HG02588 (cell line): ENCODE data around the gene NSUN2.
"Not testable (repeated sequence)": the region's sequence is repeated elsewhere in the genome, so short reads cannot be mapped to it uniquely, and the experiment has no call there.

Experiments used
- ATAC-seq: cut with Tn5 transposase; IDR thresholded peaks from one replicate; pipeline ENCODE4 v1.9.1; 2021; ENCODE audit warnings: mild to moderate bottlenecking, moderate library complexity; ENCODE audit not compliant: unreplicated experiment

The NSUN2 gene

DNA sequence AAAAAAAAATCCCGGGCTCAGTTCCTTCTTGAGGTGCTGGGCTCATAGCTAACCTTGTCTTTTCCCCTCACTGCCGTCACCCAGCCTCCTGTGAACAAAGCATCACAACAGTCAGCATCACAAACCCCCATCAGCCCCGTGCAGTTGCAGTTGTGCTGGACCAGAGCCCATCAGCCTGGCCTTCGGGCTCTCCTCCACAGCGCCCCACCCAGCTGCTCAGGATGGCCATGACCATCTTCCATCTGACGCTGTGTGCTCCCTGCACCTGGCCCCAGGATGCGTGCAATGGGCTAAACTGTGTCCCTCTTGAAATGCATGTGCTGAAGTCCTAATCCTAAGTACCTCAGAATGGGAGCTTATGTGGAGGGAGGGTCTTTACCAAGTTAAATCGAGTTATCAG lies 48.1 kb downstream of the NSUN2 start:
- ATAC-seq: no peak

DNA sequence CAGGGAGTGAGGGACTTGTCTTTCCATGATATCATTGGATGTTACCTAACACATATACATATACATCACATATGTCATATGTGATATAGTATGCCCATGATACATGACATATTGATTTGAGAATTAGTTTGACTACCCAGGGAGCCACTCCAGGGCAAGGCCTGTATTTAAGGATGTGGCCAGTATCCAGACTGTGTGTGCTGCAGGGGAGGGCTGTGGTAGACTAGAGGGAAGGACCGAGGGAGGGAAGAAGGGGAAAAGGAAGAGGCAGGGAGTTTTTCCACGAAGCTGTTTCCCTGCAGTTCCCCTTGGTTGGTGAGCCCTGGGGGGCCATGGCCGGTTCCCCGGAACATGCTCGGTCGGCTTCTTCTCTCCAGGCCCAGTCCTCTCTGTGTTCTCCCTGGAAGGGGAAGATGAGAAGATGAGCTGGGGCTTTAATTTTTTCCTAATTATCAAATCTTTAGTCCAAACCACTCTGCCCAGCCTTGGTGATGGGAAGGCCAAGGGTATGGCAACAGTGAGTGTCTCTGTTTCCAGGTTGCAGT lies 48.7 kb downstream of the NSUN2 start:
- no peak for ATAC-seq

DNA sequence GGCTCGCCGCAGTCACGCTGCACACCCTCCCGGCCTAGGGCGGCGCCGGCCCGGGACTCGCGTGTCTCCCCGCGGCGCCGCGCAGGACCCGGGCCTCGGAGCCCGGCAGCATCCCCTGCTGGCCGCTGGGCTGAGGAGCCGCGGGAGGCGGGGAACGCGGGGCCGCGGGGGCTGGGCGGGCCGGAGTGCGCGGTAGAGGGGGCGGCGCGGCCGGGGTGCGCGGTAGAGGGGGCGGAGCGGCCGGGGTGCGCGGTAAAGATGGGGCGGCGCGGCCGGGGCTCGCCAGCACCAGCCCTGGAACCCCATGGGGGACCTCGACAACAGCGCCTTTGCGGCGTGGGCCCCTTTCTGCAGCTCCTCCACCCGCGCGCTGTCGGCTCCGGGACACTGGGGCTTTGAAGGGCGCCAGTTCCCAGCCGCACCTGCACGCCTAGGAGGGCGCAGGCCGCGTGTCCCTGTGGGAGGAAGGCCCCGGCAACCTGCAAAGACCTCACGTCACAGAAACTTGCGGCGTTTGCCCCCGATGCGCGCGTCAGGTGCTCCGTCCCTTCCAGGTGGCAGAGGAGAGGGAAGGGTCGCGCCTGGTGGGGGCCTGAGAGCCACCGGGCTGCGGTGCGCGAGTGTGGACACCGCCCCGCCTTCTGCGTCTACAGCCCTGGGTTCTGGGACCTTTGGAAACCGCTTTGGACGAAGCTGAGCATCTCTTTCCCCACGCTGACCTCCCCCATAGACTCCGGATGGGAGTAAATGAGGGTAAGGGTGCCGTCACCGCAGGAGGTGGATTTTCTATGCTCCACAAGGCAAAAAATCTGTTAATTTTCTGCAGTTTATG lies 49.6 kb downstream of the NSUN2 start:
- ATAC-seq: no peak

DNA sequence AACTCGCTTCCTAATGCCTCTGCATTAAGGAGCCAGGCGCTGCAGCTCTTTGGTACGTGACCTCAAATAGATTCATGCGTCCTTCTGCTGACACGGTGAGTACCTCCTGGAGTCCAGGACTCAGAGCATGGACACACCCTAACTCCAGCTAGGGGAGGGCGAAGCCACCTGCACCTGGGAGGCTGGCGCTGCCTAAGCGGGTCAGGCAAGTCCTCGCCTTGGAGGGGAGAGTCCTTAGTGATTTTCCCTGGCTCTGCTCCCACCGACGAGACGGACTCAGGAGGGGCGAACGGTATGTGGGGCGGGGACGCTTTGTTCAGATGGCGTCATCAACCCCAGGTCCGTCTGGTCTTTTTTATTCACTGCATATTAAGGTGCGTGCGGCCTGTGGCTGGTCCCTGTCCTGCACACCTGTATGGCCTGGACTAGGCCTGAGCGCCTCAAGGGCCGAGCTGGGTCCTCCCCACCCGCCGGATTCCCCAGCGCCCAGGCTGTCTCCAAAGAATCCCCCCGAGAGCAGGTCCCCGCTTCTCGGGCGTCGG lies 50.3 kb downstream of the NSUN2 start:
- no peak for ATAC-seq

DNA sequence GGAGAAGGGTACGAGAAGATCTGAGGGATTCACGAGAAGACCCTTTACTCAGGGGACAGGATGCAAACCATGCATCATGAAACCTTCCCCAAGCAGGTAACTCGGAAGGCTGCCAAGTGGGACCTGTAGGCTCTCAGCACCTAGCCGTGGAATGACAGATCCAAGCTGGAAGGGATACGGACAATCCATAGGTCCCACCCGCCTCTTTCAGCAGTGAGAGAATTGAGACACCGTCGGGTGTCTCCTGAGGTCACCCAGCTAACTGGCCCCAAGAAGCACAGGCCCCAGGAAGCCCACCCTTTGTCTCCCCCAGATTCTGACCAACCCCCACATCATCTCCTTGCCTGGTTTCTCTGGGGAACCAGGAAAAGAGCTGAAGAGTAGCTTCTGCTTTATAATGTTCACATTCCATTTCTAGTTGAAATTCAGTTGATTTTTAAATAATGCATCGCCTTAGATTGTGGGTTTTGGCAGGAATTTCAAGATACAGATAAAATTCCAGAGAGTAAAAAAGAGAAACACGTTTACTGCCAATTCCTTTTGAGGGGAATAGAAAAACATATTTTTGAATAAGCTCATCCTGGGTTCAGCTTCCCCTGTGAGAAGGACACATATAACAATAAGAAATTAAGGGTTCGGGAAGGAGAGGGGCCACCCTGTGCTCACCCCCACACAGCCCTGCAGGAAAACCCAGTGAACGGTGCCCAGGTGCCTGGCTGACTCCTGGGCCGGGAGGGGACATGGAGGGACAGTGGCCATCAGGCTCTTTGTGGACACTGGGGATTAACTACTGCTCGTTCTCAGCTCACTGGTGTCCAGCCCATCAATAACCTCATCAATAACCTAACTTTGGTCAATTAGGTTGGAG lies 51.1 kb downstream of the NSUN2 start:
- no peak for ATAC-seq

DNA sequence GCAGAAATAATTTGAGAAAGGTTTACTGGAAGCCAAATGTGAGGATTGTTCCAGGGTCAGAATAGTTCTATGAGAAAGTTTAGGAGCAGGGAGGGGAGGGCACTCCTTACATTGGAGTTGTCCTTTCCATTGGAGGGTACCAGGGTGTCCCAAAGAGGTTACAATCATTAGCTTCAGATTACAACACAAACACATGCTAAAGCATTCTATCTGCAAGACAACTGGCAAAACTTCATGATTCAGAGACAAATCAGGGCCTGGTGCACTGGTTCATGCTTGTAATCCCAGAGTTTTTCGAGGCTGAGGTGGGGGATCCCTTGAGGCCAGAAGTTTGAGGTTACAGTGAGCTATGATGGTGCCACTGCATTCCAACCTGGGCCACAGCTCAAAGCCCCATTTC lies 51.8 kb downstream of the NSUN2 start:
- ATAC-seq: no peak

DNA sequence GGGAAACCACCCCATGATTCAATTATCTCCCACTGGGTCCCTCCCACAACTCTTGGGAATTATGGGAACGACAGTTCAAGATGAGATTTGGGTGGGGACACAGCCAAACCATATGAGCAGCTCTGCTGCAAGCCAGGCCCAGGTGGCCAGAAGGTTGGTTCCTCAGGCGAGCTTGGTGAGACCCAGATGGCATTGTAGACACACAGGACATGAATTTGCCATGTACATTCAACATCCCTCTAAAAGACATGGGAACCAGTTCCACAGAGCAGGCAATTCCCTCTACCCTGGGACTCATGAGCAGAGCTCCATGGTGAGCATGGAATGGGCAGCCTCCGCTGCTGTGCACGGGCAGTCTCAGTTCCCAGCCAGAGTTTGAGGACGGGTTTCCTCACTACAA lies 53.3 kb downstream of the NSUN2 start:
- ATAC-seq: no peak

DNA sequence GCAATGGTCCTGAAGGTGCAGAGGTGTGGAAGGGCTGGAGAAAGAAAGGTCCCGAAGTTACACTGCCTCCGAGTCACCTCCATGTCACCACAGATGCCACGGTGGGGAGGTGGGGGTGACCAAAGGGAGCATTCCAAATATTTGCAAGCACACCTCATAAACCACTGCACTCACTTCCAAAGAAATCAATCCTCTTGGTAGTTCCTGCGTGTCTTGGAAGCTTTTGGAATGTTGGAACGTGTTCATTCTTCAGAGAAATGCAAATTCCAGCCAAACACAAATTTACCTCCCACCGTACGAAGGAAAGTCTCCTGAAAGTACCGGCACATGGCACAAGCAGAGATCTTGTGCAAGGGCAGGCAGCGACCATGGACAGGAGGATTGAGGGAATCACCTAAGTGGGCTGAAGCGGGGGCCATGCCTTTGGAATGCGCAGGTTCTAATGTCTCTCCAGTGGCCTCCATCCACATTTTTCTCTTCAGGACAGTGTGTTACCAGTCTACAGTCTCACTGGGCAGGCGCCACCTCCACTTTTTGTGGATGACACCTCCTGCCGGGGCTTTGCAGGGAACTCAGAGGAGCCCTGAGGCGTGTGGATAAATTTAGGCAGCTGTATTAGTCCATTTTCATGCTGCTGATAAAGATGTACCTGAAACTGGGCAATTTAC lies 54.0 kb downstream of the NSUN2 start:
- no peak for ATAC-seq

DNA sequence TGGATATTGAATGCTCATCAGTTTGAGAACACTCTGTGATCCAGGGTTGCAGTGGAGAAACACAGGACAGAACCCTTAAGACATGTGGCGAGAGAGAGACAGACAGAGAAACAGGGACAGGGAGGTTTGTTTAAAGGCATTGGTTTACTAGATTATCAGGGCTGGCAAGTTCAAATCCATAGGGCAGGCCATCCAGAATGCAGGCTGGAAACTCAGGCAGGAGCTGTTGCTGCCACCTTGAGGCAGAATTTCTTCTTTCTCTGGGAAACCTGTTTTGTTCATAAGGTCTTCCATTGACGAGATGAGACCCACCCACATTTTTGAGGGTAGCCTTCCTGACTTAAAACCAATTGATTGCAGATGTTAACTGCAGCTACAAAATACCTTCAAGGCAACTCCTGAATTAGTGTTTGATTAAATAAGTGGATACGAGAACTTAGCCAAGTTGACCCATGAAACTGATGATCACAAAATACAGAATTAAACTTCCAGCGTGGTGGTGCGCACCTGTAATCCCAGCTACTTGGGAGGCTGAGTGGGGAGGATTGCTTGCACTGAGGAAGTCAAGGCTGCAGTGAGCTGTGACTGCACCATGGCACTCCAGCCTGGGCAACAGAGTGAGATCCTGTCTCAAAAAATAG lies 55.9 kb downstream of the NSUN2 start:
- no peak for ATAC-seq

DNA sequence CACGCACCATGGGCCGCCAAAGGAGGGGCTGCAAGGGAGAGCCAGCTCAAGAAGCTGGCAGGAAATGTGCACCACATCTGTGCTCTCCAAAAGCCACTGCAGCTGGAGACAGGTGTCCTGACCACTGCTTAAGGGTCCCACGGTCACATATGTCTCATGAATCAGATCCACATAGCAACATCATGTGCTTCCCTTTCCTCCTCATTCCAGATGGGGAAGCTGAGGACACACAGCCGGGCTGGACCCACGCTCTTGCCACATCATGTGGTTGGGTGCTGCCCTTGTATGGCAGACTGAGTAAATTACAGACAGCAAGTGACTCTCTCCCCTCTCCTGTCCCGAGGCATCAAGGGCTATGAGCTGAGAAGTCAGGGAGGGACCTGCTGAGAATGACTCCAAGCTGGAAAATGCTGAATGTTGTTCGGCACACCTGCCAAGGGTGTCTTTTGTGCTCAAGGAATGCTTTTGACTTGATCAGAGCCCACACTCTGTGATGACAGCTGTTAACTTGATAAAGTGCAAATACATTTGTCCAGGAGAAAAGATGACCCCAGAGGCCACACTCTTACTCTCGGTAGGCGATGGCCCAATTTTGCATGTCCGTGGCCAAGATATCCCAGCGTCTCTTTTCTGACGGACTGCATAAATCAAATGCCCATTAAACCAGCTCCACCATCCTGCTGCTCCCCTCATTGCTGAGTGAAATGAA lies 58.2 kb downstream of the NSUN2 start:
- no peak for ATAC-seq

DNA sequence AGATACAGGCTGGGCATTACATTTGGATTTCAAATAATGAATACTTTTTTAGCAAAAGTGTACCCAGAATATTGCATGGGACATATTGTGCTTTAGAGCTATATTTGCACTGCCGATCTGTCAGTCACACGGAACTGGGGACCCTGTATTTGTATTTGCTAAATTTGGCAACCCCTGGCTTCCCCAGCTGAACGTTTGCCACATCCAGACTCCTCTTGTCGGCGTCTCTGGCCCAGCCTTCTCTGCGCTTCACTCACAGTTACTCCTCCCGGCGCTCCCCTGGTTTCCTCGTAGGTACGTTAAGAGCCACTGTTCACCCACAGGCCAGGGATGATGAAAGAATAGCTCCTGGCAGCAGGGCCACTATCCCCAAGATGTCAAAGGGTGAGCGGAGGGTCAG lies 58.7 kb downstream of the NSUN2 start:
- ATAC-seq: no peak

DNA sequence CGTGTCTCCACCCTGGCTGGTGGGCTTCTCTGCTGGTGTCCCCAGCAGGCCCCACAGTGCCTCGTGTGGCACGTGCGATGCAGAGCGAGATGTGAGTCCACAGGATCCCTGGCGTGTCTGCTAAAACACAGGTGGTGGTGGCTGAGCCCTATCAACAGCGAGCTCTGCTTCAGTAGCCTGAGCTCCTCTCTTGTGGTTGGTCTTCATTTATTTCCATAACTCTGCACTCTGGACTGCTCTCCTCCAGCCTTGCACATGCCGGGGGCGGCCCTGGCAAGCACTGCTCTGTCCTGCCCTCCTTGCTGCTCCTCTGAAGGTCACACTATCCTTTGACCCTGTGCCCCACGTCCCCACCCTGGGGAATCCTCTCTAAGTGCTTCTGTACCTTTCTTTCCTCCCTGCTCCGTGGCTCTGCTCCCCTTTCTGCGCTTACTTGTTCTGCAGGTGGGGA lies 59.2 kb downstream of the NSUN2 start:
- ATAC-seq: no peak

DNA sequence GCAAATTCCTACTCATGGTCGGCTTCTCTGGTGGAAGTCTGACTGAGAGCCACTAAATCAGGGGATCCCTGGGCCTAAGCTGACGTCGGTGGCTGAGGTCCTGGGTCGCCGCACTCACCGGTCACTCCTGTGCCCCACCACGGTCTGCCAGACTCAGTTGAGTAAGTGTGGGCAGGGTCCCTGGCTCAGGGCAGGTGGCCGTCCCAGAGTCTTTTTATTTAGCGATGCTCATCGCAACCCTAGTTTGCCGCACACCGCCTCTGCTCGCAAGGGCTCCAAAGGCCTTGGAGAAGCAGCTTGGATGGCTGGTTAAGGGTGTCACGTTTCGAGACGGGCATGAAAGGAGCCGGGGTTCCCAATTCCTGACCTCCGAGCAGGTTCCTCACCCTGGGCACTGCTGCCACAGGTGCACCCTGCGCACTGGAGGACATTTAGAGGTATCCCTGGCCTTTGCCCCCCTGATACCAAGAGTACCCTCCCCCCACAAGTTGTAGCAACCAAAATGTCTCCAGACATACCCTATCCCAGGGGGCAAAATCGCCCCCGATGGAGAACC lies 59.9 kb downstream of the NSUN2 start:
- ATAC-seq: no peak

DNA sequence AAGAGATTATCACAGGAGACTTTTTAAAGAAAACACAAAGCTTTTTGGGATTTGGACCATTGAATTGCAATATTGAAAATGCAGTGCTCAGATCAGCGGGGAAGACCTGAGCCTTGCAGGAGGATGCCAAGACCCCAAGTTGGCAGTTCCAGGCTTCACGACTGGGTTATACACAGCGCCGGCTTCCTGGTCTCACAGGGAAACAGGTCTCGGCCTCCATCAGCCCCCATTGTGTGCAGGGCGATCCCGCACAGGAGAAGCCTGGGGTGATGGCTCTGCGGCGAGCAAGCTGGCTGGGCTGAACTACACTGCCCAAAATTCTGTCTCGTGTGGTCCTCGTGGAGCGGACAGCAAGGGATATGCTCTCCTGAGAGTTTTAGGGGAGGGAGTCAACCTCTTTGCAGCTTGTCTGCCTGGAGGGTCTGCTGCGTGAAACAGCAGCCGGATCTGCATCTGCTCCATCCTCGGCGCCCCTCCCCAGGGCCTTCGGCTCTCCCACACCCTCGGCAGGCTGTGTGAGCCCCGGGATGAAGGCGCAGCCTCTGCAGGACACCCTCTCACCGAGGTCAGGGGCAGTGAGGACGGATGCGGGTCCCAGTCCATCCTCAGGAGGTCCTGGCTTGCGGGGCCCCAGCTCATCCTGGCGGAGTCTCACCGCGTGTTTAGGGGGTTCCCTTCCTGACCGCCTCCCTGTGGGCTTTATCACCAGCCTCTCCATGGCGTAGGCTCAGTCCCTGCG lies 60.6 kb downstream of the NSUN2 start:
- ATAC-seq: no peak

DNA sequence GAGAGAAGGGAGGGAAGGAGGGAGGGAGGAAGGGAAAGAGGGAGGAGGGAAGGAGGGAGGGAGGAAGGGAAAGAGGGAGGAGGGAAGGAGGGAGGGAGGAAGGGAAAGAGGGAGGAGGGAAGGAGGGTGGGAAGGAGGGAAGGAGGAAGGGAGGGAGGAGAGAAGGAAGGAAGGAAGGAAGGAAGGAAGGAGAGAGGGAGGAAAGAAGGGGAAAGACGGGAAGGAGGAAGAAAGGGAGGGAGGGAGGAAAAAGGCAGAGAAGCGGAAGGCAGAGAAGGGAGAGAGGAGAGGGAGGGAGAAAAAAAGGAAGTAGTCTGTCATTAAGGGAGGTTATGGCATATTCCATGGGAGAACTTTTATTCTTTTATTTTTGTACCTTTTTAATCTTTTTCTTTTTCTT lies 61.2 kb downstream of the NSUN2 start:
- not testable (repeated sequence) for ATAC-seq

DNA sequence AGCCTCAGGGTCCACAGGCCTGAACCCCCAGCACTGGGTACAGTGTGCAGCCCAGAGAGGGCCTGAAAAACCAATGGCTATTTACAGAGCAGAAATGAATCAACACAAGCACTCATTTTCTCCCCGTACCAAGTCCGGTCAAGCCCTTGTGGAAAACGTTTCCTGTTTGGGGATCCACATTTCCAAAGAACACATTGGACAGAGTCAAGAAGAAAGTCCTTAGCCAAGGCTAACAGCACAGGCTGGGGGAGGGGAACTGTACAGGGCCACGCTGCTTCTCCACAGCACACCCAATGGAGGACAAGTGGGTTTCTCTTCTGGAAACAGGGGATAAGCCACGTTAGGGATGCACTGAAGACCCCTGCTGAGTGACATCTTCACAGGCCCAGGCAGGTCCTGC lies 62.3 kb downstream of the NSUN2 start:
- ATAC-seq: no peak

DNA sequence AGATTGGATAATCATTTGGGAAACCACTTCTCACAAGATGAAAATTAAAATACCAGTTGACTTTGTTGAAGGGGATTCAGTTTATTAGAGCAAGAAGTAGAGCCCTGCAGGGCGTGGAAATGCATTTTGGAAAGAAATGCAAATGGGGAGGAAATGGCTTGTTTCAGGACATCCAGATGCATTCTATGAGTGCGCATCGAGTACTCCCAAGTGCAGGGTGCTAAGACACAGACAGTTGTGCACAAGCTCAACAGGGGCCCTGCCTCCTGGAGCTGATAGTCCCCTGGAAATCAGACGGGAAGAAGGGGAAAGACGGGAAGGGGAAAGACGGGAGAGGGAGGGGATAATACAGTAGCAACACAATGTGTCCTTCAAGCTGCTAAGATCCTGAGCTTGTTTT lies 64.0 kb downstream of the NSUN2 start:
- ATAC-seq: no peak

DNA sequence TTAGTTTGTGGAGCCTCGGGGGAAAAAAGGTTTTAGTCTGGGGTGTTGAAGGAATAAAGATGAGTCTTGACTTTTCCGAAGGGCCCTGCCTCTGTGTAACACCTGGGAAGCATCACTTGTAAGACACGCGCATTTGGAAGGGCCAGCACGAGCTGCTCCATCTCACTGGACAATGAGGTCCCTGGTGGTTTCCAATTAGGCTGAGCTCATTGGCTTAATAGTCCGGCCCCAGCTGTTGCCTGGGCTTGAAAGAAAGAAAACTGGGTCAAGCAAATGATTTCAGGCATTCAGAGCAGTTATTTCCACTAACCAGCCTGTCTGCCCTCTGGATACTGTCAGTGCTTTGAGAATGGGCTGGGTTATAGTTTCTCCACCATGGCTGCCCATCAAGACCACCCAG lies 64.5 kb downstream of the NSUN2 start:
- no peak for ATAC-seq

DNA sequence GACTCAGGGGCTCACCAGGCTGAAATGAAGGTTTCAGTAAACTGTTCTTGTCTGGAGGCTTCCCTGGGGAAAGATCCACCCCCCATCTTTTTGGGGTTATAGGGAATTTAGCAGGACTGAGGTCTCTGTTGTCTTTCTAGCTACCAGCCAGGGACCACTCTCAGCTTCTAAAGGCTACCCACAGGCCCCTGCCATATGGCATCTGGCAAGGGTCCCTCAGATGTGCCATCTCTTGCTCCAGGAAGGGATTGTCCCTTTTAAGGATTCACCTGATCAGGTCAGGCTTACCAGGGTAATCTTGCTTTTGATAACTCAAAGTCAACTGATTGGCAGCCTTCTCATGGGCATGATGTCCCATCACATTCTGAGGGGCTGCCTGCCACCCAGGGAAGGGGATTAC lies 65.0 kb downstream of the NSUN2 start:
- no peak for ATAC-seq
